Calu3 (cell line): Measurements from ENCODE around the gene CYP24A1. TPM values are rescaled to one million over a fixed set of nuclear protein-coding genes. Genes with fewer than 3 reads are reported as not detected.
A peak's percentile ranks its signal among the peaks of the same experiment; 100 is the strongest.

Experiments
- BruUV-seq: library from RNA; stranded (reverse); fragments of 400-500 nt; replicated peaks from 2 replicates; lab custom pipeline; 2021; lab: Mats Ljungman, UMichigan
- CTCF ChIA-PET: fragments of 300-600 bp; sonication (Branson Sonifier 250); formaldehyde crosslinking; loops from one replicate; lab custom pipeline; 2022; ENCODE audit warnings: antibody characterized with exemption; lab: Charles Lee
- DNase-seq: peaks from one replicate; pipeline ENCODE4 v3.0.0; 2022
- H3K27ac Mint-ChIP-seq: one replicate; pipeline ENCODE4 v1.8.0; 2022; ENCODE audit warnings: mixed read lengths; ENCODE audit not compliant: unreplicated experiment
- H3K27me3 Mint-ChIP-seq: one replicate; pipeline ENCODE4 v1.8.0; 2022; ENCODE audit warnings: mixed read lengths; ENCODE audit not compliant: unreplicated experiment
- H3K36me3 Mint-ChIP-seq: one replicate; pipeline ENCODE4 v1.8.0; 2022; ENCODE audit warnings: mild to moderate bottlenecking, moderate library complexity, mixed read lengths; ENCODE audit not compliant: insufficient read depth, unreplicated experiment
- H3K4me1 Mint-ChIP-seq: one replicate; pipeline ENCODE4 v1.8.0; 2022; ENCODE audit warnings: mild to moderate bottlenecking, low read depth, mixed read lengths; ENCODE audit not compliant: unreplicated experiment
- H3K4me3 Mint-ChIP-seq: one replicate; pipeline ENCODE4 v1.8.0; 2022; ENCODE audit warnings: mild to moderate bottlenecking, low read depth, moderate library complexity, mixed read lengths; ENCODE audit not compliant: unreplicated experiment
- H3K9me3 Mint-ChIP-seq: one replicate; pipeline ENCODE4 v1.8.0; 2022; ENCODE audit warnings: low read depth, mixed read lengths; ENCODE audit not compliant: unreplicated experiment
- CTCF ChIP-seq: fragments of 200-600 bp; IDR thresholded peaks from one replicate; pipeline ENCODE4 v1.8.0; 2022; ENCODE audit warnings: antibody characterized with exemption; ENCODE audit not compliant: unreplicated experiment
- intact Hi-C: fragments of 100-400 bp; cut with micrococcal nuclease; formaldehyde crosslinking; loops from one replicate; pipeline ENCODE4 v1.10.0; 2022; ENCODE audit not compliant: unreplicated experiment
- total RNA-seq: library from RNA; stranded (reverse); gene quantifications from 2 replicates; pipeline ENCODE4 v1.2.3, GENCODE V29; 2022

Gene CYP24A1
- total RNA-seq, 1 experiment from 2014 or later, result 665 TPM

- peak; percentile 83 for DNase-seq
Measured at GRCh38 chr20:54112221-54112884, 61.4 kb downstream of the CYP24A1 start.

GRCh38 chr20:54111460-54111859 is 62.3 kb downstream of the CYP24A1 start:
- Mint-ChIP-seq H3K9me3 (peaks cover 7% of the 10 kb centered on the region), H3K27me3 (no peaks in the 10 kb centered on the region), H3K4me3 (no peak overlapping the region), H3K36me3 (peaks cover 50% of the 10 kb centered on the region), H3K27ac (peak overlapping the region; percentile 96), H3K4me1 (peaks cover 87% of the 10 kb centered on the region)
- BruUV-seq, result no TSS peak
- intact Hi-C loops, result no loop called here
- no peak for DNase-seq
- TF ChIP-seq CTCF, result no peak
- CTCF ChIA-PET, result no interaction called here

More at GRCh38 chr20:54112221-54112884, 61.4 kb downstream of the CYP24A1 start:
- Mint-ChIP-seq H3K27ac (peak overlapping the region; percentile 96), H3K4me3 (no peak overlapping the region), H3K36me3 (peaks cover 50% of the 10 kb centered on the region), H3K9me3 (peaks cover 7% of the 10 kb centered on the region), H3K4me1 (peaks cover 83% of the 10 kb centered on the region), H3K27me3 (no peaks in the 10 kb centered on the region)
- BruUV-seq, result no TSS peak
- CTCF ChIA-PET, result interaction anchor here (1.0 kb wide), 1 partner anchor 9 kb away, joined by 3 read pairs; no protein-coding TSS in a partner anchor
- intact Hi-C loops, result loop anchor here (2.0 kb wide), 1 partner anchor 20 kb away; no protein-coding TSS in a partner anchor
- TF ChIP-seq CTCF, result no peak

GRCh38 chr20:54110457-54110856 is 63.3 kb downstream of the CYP24A1 start:
- CTCF ChIA-PET, result interaction anchor here (0.6 to 1.3 kb wide), 2 partner anchors 13 to 39 kb away, joined by 3 to 4 read pairs; no protein-coding TSS in a partner anchor
- Mint-ChIP-seq H3K9me3 (peaks cover 7% of the 10 kb centered on the region), H3K4me1 (peaks cover 80% of the 10 kb centered on the region), H3K27me3 (no peaks in the 10 kb centered on the region), H3K36me3 (peaks cover 40% of the 10 kb centered on the region), H3K27ac (peak overlapping the region; percentile 89), H3K4me3 (no peak overlapping the region)
- intact Hi-C loops, result no loop called here
- DNase-seq, result no peak
- no TSS peak for BruUV-seq
- no peak for TF ChIP-seq CTCF

- peaks cover 7% of the 10 kb centered on the region for H3K9me3 Mint-ChIP-seq
- no peak overlapping the region for H3K4me3 Mint-ChIP-seq
- no TSS peak for BruUV-seq
- H3K27ac Mint-ChIP-seq, result peak overlapping the region; percentile 89
- no peak for TF ChIP-seq CTCF
- intact Hi-C loops, result no loop called here
- peaks cover 80% of the 10 kb centered on the region for H3K4me1 Mint-ChIP-seq
- CTCF ChIA-PET, result interaction anchor here (1.3 to 2.1 kb wide), 2 partner anchors 13 to 23 kb away, joined by 4 to 5 read pairs; no protein-coding TSS in a partner anchor
- H3K27me3 Mint-ChIP-seq, result no peaks in the 10 kb centered on the region
- H3K36me3 Mint-ChIP-seq, result peaks cover 37% of the 10 kb centered on the region
- no peak for DNase-seq
Measured at GRCh38 chr20:54110041-54110440, 63.7 kb downstream of the CYP24A1 start.
